H1 (cell line): ENCODE data around the gene PHACTR1. TPM values are rescaled to one million over a fixed set of nuclear protein-coding genes. Genes with fewer than 3 reads are reported as not detected.

ENCODE experiments used
- HDAC2 ChIP-seq, 2 experiments: fragments of 300-600 bp in 1 of 2; sonication (generic) in 1 of 2; IDR thresholded peaks; 2 replicates each; pipeline ENCODE4 v1.6.1; 2011 to 2012; ENCODE audit warnings: low read depth in 2 of 2, low read length in 2 of 2, mild to moderate bottlenecking in 2 of 2, moderate library complexity in 2 of 2, borderline replicate concordance in 1 of 2, inconsistent platforms in 1 of 2
- SIN3A ChIP-seq, 2 experiments: IDR thresholded peaks in 1 of 2; conservative IDR thresholded peaks in 1 of 2; 2 replicates each; pipeline ENCODE4 v1.6.1; 2011 to 2012; ENCODE audit warnings: low read length in 2 of 2, improper control_type of control experiment in 1 of 2, low read depth in 1 of 2, mild to moderate bottlenecking in 1 of 2
- polyA plus RNA-seq, 7 experiments: library from polyadenylated mRNA; depleted of rRNA in 3 of 7; stranded (reverse) in 5 of 7; unstranded in 2 of 7; fragments of >200 nt in 5 of 7; fragments of 200-250 nt in 2 of 7; gene quantifications; 1 replicate in 5 of 7; 2 replicates in 1 of 7; 4 replicates in 1 of 7; pipeline versions ENCODE4 v1.2.1 to v1.2.3, GENCODE V29; 2011 to 2013; ENCODE audit warnings: missing spikeins in 2 of 7, mixed read lengths in 2 of 7
- total RNA-seq: library from RNA; stranded (reverse); fragmentation: NEBNext Ultra II Directional; extraction: Animal tissue kit (Norgen Biotek cat#: 25700); gene quantifications from 2 replicates; pipeline ENCODE4 v1.2.1, GENCODE V29; 2021

Gene PHACTR1
- total and polyA plus RNA-seq, 2 of the 8 experiments (the other 6 are each of a cell fraction or from before 2014, with no cell fraction given), result 3.9 to 17.1 TPM

DNA sequence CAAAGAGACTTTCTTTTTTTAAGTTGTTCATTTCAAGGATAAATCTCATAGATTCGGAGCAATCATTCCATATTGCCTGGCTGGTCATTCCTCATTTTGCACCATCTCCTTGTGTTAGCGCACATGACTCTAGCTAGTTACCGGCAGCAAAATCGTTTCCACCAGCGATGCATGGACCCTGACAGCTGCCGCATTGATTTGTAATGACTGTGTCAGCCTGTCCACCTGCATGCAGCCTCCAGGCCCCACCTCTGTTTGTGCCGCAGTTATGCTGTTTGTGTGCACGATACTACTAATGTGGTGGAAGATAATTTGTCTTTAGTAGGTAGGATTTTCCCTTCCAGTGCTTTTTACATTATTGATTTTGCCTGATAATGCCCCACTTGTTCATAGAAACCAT lies 447.7 kb downstream of the PHACTR1 start (continued):
- TF ChIP-seq HDAC2 (IDR thresholded peaks at IDR 0.05; ENCODE audit: borderline replicate concordance in 1 of 2, low read depth in 2 of 2, low read length in 2 of 2) (no peak), SIN3A (conservative IDR thresholded peaks at IDR 0.05 in 1 of 2, IDR thresholded peaks at IDR 0.05 in 1 of 2; ENCODE audit: low read depth in 1 of 2, low read length in 2 of 2) (no peak)
